NCI-H1105 (cell line): ENCODE data around the gene AP4M1.
A peak's percentile ranks its signal among the peaks of the same experiment; 100 is the strongest.

Experiments used
- DNase-seq: peaks from one replicate; lab custom pipeline; 2025; lab: John Stamatoyannopoulos, UW

The AP4M1 gene

DNA sequence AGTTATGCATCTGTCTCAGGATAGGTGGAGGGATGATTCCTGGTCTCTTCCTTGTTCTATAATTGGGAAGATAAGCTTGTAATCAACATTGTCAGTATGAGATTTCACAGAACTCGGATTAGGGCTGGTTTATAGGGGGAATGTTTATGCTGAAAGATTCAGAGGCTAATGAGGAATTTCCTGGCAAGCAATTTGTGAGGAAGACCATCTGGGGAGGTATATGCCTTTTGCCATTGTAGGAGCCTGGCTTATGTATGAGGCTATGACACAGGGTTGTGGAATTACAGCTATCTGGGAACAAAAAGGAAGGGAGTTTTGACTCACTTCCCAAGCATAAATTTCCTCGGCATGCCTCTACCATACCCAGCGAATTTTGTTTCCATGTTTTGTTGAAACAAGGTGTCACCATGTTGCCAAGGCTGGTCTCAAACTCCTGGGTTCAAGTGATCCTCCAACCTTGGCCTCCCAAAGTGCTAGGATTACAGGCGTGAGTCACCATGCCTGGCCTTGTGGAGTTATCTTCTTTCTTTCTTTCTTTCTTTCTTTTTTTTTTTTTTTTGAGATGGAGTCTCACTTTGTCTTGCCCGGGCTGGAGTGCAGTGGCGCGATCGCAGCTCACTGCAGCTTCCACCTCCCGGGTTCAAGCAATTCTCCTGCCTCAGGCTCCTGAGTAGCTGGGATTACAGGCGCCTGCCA is 14.2 kb upstream of the AP4M1 start:
- no peak for DNase-seq

DNA sequence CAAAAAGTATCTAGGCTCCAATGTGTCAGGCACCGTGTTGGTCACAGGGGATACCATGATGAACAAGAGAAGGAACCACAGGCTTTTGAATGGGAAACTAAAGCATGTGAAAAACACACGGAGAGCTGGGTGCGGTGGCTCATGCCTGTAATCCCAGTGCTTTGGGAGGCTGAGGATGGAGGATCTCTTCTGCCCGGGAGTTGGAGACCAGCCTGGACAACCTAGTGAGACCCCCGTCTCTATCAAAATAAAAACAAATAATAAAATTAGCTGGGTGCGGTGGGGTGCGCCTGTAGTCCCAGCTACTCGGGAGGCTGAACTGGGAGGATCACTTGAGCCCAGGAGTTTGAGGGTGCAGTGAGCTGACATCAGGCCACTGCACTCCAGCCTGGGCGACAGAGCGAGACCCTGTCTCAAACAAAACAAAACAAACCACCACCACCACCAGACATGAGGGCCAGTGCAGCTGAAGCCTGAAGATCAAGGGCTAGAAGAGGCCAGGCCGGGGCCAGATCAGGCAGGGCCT is 13.3 kb upstream of the AP4M1 start:
- DNase-seq: no peak

DNA sequence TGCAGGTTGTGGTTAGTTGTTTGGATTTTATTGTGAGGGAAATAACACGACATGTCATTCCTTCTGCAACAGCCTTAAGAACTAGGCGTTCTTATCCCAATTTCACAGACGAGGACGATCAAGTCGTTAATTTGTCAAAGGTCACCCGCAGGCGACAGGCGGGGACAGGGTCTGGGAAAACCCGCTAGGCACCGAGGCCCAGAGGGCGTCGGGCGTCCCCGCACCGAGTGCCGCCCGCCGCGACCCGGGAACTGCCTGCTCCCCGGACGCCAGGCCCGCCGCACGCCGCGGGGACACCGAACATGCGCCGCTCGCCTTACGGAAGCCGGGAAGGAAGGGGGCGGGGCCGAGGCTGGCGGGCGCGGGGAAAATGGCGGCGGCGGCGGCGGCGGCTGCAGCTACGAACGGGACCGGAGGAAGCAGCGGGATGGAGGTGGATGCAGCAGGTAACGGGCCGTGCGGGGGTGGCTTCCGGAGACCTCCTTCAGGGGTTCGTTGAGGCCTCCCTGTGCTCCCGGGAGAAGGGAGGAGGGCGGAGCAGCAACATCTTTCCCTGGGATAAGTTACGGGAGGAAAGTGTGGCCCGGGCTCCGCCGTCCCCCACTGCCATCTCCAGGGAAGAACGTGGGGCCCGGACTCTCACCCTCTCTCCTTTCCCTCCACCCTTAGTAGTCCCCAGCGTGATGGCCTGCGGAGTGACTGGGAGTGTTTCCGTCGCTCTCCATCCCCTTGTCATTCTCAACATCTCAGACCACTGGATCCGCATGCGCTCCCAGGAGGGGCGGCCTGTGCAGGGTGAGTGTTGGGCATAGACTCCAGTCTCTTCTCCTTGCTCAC is 12.6 kb upstream of the AP4M1 start, which contains the start of gene COPS6:
TSS of gene COPS6 (plus strand) at position 349 of the 837 bp plus-strand sequence. CDS start at position 371, 22 bp downstream.
- peak; percentile 57 for DNase-seq

DNA sequence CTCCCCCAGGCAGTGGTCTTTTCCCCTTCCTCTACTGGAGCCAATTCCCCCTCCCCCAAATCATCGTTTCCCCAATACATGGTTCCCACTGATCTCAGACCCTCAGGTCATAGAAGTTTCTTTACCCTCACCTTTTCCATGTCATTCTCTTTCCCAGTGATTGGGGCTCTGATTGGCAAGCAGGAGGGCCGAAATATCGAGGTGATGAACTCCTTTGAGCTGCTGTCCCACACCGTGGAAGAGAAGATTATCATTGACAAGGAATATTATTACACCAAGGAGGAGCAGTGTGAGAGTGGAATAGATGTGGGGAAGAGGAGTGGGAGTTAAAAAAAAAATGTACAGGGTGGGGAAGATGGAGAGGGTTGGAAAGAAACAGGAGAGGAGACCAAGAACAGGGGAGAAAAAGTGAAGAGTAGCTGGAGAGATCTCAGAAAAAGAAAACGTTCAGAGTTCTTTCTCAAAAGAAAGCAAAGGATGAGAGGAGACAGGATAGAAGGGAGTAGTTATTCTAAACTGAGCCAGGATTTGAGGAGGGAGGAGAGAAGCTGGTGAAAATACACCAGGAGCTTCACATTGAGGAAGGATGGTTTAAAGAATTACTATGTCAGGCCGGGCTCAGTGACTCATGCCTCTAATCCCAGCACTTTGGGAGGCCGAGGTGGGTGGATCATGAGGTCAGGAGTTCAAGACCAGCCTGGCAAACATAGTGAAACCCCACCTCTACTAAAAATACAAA is 11.8 kb upstream of the AP4M1 start:
- no peak for DNase-seq

DNA sequence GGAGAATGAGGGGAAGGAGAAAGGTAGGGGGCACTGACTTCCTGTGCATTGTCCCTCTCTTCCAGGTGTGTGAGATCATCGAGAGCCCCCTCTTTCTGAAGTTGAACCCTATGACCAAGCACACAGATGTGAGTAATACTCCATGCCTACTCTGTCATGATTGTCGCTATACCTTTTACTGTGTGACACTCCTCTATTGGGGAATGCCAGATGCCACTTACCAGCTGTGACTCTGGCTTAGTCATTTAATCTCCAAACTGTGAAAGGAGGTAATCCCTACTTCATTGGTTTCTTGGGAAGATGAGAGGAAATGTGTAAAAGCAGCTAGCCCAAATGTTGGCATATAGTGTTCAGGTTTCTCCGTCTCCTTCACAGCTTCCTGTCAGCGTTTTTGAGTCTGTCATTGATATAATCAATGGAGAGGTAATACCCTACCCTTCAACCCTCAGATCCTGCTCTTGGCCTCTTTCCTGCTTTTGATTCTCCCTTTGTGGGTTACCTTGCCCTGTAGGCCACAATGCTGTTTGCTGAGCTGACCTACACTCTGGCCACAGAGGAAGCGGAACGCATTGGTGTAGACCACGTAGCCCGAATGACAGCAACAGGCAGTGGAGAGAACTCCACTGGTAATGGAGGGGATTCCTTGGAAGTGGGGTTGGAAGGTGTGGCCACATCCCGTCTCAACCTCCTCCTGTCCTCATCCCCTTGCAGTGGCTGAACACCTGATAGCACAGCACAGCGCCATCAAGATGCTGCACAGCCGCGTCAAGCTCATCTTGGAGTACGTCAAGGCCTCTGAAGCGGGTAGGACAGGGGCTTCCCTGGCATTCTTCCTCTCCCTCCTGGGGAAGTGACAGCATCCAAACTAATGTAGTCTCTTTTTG is 10.7 kb upstream of the AP4M1 start:
- no peak for DNase-seq

DNA sequence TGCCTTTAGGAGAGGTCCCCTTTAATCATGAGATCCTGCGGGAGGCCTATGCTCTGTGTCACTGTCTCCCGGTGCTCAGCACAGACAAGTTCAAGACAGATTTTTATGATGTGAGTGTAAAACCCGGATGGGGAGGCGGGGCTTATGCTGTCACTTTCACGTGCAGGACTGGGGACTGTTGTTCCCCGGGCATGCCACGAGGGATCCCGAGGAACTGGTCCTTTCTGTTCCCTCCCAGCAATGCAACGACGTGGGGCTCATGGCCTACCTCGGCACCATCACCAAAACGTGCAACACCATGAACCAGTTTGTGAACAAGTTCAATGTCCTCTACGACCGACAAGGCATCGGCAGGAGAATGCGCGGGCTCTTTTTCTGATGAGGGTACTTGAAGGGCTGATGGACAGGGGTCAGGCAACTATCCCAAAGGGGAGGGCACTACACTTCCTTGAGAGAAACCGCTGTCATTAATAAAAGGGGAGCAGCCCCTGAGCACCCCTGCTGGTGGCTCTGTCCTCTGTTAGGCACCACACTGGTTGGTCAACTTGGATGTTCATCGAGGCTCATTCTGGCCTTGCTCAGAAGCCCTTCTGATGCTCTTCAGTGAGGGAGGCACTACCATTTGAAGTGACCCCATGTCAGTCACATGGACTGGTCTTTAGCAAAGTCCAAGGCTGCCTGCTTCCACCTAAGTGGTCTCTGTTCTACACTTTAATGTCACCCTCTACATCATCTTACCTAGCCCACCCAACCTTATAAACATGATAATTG is 9.8 kb upstream of the AP4M1 start:
- no peak for DNase-seq

DNA sequence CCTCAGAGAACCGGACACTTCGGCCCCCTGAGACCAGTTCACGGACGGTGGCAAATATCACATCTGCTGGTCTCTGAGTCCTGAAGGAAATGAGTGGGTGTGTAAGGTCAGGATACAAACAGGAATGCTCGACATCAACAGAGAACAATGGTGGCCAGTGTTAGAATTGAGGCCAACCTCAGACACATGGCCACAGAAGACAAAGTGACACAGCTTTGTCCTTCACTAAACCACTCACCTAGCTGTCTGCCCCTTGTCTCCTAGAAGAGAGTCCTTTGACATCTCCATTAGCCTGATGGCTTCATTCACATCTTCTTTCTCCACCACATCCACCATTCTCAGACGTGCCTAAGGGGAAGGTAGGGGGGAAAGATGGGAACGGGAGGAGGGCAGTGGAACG is 8.4 kb upstream of the AP4M1 start:
- no peak for DNase-seq

DNA sequence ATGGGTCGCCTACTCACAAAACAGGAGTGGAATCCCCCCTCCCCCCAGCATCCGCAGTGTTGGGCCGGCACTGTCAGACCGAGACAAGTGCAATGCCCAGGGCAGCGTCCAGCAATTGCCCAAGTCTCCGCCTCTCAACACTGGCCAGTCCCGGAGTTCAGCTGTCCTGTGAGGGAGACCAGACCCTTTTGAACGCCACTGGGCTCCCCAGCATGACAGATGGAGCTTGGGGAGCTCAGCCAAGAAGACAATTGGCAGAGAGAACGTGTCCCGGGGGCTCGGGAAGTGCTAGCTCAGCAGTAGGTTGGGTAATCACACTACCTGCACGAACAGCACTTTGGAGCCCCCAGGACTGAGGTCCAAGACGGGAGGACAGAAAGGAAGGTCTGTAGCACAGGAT is 7.9 kb upstream of the AP4M1 start:
- DNase-seq: no peak

DNA sequence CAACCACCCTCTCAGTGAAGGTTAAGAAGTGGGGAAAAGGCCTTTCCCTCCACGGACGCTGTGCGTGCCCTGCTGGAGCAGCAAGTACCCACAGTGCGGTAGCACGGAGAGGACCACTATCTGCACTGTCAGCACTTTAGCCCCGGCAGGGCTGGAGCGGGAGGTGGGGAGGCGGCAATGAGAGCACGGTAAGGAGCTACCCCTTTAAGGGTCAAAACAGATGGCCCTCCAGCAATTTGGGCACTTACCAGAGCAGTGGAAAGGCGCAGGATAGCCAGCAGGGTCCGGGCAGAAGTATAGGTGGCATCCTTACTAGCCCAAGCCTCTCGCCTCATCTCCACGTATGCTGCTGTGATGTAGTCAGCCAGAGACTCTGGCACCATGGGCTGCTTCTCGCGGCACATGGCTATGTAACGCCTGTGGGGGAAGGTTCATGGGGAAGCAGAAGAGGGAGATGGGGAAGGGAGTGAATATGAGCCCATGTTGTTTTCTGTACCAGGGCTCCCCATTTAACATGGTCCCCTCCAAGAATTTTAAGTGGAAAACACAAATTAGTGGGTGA is 7.4 kb upstream of the AP4M1 start:
- DNase-seq: no peak

DNA sequence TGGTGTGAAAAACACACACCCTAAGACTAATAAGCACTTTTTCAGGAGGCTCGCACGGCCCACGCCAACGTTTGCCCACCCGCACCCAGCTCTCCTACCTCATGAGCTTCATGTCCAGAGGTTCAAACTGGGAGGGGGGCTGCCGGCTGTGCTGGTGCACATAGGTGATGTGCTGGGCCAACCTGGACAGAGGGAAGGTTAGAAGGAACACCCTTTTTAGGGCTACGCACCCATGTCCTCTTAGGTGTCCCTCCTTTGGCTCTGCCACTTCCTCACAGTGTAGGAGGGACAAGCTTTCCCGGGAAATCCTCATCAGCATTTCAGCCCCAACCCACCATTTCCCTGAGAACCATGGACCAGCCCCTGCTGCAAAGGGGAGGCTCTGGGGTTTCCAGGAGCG is 6.2 kb upstream of the AP4M1 start:
- no peak for DNase-seq

DNA sequence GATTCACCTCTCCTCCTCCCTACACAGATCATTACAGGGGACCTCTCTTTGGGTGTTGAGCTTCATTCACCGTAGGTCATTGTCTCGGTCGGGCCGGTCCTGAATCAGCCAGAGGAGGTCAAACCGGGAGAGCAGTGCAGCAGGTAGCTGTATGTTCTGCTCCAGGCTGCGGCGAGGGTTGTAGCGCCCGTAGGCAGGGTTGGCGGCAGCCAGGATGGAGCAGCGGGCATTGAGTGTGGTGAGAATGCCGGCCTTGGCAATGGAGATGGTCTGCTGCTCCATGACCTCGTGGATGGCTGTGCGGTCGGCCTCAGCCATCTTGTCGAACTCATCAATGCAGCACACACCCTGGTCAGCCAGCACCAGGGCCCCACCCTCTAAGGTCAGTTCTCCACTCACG is 5.7 kb upstream of the AP4M1 start:
- DNase-seq: no peak

DNA sequence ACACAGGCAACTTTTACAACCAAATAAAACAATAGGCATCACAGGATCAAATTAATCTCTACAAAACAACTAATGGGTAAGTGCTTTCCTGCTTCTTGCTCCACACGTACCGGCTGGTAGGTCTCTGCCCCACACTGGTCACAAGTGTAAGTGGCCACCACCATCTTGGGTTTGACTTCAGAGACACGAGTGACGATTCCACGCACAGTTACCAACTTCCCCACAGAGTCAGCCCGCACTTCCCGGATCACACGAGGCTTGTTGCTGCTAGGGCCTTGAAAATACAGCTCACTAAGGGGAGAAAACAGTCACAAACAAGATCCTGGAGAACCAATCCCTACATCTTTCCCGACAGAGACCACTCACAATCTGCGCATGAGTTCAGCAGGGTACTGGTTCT is 2.5 kb upstream of the AP4M1 start:
- no peak for DNase-seq

DNA sequence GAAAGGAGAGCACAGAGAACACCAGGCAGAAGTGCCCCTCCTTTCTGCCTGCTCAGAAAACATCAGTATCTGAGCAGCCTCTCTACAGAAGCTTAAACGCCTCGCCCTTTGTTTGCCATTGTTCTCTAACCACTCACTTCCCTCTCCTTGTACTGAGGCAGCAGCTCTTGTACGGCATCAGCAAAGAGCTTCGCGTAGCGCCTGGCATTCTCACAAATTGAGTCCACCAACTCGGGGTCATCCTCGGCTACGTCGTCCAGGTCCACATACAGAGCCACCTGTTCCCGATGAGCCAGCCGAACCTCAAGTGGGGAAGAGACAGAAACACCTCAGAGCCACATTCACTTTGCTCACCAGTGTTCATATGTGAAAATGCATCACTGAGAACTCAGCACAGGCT is 2.0 kb upstream of the AP4M1 start:
- no peak for DNase-seq

DNA sequence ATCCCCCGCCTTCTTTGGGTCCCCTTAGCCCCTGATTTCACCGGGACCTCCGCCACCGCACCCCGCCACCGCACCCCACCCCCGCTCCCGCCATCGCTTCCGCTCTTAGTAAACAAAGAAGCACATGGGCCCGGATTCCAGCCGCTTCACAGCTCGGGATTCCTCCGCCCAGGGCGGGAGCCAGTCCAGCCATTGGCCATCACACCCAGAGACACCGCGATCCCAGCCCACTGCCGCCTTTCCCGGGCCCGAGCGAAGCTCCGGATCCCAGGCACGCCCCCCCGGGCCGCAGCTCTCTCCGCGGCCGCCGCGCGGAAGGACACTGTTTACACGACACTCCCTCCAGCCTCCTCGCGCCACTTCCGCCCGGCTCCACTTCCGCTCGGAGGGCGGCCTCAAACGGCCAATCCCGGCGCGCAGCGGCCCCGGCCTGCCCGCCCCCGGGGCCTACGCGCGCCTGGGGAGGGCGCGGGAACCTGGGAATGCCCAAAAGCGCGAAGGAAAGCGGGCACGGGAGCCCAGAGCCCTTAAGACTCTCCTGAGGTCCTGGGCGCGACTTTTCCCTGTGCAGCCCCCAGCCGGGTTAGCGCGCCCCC is 925 bp upstream of the AP4M1 start:
- DNase-seq: peak; percentile 94

DNA sequence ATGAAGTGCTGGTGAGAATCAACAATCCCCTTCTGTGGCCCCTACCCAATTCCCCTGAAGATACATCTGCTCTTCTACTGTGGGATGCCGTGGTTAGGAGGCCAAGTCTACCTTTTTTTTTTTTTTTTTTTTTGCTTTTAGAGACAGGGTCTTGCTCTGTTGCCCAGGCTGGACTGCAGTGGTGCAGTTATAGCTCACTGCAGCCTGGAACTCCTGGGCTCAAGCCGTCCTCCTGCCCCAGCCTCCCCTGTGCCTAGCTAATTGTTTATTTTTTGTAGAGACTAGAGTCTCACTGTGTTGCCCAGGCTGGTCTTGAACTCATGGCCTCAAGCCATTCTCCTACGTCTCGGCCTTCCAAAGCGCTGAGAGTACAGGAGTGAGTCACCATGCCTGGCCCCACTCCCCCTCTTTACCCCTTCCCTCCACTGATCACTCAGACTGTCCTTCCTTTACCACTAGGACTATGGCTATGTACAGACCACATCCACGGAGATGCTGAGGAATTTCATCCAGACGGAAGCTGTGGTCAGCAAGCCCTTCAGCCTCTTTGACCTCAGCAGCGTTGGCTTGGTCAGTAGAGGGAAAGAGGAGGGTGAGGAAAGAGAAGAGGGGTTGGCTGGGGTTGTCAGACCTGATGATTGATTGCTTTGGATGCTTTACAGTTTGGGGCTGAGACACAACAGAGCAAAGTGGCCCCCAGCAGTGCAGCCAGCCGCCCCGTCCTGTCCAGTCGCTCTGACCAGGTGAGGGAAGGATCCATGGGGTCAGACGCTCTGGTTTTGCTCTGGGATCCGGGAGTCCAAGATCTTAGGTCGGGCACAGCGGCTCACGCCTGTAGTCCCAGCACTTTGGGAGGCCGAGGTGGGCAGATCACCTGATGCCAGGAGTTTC is 1.8 kb downstream of the AP4M1 start:
- no peak for DNase-seq

DNA sequence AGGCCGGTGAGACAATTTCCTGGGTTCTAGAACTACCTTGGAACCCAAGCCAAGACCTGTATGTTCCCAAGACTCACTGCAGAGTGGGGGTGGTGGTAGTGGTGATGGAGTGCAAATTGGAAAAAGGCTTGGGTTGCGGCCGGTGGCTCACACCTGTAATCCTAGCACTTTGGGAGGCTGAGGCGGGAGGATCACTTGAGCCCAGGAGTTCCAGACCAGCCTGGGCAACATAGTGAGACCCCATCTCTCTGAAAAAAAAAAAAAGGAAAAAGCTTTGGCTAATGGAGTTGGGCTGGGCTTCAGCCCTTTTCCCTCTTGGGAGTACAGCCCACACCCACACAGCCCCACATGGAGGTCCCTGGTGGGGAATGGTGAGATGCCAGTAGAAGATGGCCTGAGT is 4.1 kb downstream of the AP4M1 start:
- no peak for DNase-seq

DNA sequence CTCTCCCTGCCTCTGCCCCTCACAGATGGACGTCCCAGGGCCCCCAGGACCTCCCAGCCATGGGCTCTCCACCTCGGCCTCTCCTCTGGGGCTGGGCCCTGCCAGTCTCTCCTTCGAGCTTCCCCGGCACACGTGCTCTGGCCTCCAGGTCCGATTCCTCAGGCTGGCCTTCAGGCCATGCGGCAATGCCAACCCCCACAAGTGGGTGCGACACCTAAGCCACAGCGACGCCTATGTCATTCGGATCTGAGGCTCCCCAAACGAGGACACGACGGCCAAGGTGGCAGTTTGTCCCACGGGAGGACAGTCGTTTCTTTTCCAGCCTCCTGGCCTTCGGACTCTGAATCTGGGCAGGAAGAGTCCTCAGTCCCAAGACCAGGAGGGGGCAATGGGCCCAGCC is 5.2 kb downstream of the AP4M1 start:
- no peak for DNase-seq

DNA sequence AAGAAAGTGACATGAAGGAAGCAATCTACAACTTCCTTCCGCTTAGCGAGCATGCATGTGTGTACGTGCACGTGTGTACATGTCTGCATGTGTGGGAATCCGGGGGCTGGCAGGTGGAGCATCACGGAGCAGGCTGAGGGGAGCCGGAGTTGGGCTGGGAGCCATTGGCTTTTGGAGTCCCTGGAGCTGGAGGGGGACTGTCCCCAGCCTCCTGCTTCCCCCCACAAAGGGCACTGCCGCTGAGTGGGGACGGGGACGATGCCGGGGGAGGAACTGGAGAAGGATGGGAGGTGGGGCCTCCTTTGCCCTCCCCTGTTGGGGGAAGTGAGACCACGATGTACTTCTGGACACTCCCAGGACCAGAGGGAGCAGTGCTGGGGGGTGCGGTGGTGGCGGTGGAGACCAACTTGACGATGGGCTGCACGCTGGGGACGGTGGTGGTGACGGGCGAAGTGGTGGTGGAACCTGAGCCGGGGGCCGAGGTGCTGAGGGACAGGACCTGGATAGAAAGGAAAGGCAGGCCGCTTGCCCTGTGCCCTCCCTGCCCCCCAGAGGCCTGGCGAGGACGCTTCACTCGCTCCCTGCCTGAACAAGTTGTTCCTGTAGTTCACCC is 5.8 kb downstream of the AP4M1 start:
- DNase-seq: no peak

DNA sequence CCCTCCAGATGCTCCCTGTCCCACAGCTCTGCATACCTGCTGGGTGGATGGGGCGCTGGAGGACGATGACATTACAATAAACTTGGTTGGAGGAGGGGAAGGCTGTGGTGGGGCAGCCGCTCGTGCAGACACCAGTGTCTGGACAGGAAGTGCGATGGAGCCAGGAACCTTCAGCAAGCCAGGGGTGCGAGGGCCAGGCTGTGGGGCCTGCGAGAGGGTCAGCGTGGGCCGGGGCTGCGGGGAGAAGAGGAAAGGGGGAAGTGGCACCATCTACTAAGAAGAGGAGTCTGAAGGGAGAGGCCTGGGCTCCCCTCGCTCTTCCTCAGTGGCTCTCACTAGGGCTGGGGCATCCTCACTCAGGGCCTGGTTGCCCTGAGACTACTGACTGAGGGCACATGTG is 6.4 kb downstream of the AP4M1 start:
- no peak for DNase-seq
